ENCODE data around the gene MAP3K1.

MAP3K1 gene

DNA sequence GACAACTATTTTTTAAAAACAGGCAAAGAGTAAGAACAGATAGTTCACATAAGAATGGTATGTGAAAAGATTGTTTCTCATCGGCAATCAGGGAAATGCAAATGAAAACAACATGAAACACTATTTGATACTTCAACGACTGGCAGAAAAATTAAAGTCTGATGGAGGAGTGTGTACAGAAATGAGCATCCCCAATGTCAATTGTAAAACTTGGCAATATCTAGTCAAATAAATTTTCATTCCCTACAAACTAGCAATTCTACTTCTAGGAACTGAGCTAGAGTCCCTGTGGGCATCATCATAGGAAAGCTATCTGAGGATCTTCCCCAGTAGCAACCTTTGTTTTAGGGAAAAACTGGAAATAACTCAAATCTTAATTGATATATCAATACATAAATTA is 29.0 kb upstream of the MAP3K1 start:
- TF ChIP-seq ZNF274 (IDR thresholded peaks at IDR 0.05; ENCODE audit: low read depth, low read length) (no peak), YY1 (IDR thresholded peaks at IDR 0.05; ENCODE audit: insufficient read depth, insufficient read length) (no peak), SUZ12 (IDR thresholded peaks at IDR 0.05; ENCODE audit: extremely low read depth, insufficient read depth, insufficient read length) (no peak)
- H3K36me3 ChIP-seq (ENCODE audit: insufficient read depth, insufficient read length, low read length) = no peaks in the 10 kb centered on the region
- no peaks in the 10 kb centered on the region for H3K4me1 ChIP-seq (ENCODE audit: insufficient read depth, insufficient read length)
- peaks cover 6% of the 10 kb centered on the region; the same call in 1 of the 2 replicates for H3K9me3 ChIP-seq (ENCODE audit: insufficient read depth, low read length)
- H3K9ac ChIP-seq (ENCODE audit: insufficient read length, low read depth) = no peak overlapping the region
- no peak overlapping the region for H3K4me3 ChIP-seq (ENCODE audit: insufficient read length, low read depth)
- no peaks in the 10 kb centered on the region for H3K27me3 ChIP-seq (ENCODE audit: insufficient read depth, insufficient read length)
- DNase-seq (ENCODE audit: low read depth, low spot score) = no peak

DNA sequence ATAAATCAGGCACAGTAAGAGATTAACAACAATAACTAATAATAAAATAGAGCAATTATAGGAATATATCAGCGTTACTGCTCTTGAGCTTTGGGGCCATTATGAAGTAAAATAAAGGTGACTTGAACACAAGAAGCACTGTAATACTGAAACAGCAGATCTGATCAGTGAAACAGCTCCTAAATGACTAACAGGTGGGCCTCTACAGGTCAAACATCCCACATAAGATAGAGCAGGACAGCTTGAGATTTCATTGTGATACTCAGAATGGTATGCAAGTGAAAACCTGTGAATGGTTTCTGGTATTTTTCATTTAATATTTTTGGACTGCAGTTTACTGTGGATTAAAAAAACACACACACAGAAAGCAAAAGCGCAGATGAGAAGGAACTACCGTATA is 24.0 kb upstream of the MAP3K1 start:
- Histone ChIP-seq H3K27me3 (ENCODE audit: insufficient read depth, insufficient read length) (no peaks in the 10 kb centered on the region), H3K9ac (ENCODE audit: insufficient read length, low read depth) (no peak overlapping the region), H3K9me3 (ENCODE audit: insufficient read depth, low read length) (no peaks in the 10 kb centered on the region), H3K36me3 (ENCODE audit: insufficient read depth, insufficient read length, low read length) (no peaks in the 10 kb centered on the region), H3K4me3 (ENCODE audit: insufficient read length, low read depth) (no peak overlapping the region), H3K4me1 (ENCODE audit: insufficient read depth, insufficient read length) (no peaks in the 10 kb centered on the region)
- no peak for TF ChIP-seq YY1 (IDR thresholded peaks at IDR 0.05; ENCODE audit: insufficient read depth, insufficient read length)
- no peak for DNase-seq (ENCODE audit: low read depth, low spot score)

DNA sequence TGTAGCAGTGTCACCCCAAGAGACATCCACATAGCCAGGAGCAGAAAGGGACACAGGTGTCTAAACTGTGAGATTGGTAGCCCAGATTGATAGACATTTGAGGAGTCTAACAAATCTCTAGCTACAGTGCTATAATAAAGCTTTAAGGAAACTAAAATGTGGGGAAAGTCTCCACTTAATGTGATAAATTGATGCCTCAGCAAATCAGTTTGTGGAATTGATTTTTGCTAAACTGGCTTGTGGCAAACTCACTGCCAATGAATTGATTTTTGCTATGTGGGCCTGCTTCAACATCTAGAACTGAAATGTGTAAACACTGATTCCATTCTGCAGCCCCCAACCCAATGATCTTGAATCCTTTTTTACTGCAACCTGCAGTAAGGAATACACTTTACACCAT is 16.8 kb upstream of the MAP3K1 start:
- Histone ChIP-seq H3K27me3 (ENCODE audit: insufficient read depth, insufficient read length) (no peaks in the 10 kb centered on the region), H3K36me3 (ENCODE audit: insufficient read depth, insufficient read length, low read length) (no peaks in the 10 kb centered on the region), H3K4me3 (ENCODE audit: insufficient read length, low read depth) (no peak overlapping the region), H3K9ac (ENCODE audit: insufficient read length, low read depth) (no peak overlapping the region), H3K9me3 (ENCODE audit: insufficient read depth, low read length) (no peaks in the 10 kb centered on the region), H3K4me1 (ENCODE audit: insufficient read depth, insufficient read length) (no peaks in the 10 kb centered on the region)
- TF ChIP-seq YY1 (IDR thresholded peaks at IDR 0.05; ENCODE audit: insufficient read depth, insufficient read length) (no peak), ZNF274 (IDR thresholded peaks at IDR 0.05; ENCODE audit: low read depth, low read length) (no peak), SUZ12 (IDR thresholded peaks at IDR 0.05; ENCODE audit: extremely low read depth, insufficient read depth, insufficient read length) (no peak)
- DNase-seq (ENCODE audit: low read depth, low spot score) = no peak

DNA sequence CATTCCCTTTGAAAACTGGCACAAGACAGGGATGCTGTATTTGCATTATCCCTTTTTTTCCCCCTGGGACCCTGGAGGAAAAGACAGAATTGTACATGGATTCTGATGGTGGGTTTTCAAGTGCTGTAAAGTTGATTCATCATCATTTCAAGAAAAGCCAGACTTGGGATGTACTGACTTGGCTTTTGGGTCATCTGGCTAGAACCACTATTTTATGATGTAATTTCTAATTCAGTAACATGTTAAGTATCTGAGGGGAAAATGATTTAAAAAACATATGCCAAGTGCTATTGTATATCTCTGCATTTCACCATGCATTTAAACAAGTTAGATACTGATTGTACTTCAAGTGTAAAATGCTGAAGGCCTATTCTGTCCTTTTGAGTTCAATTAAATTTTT is 15.2 kb upstream of the MAP3K1 start:
- TF ChIP-seq YY1 (IDR thresholded peaks at IDR 0.05; ENCODE audit: insufficient read depth, insufficient read length) = no peak
- no peak for DNase-seq (ENCODE audit: low read depth, low spot score)
- no peak overlapping the region for H3K9ac ChIP-seq (ENCODE audit: insufficient read length, low read depth)
- no peaks in the 10 kb centered on the region for H3K9me3 ChIP-seq (ENCODE audit: insufficient read depth, low read length)
- no peaks in the 10 kb centered on the region for H3K4me1 ChIP-seq (ENCODE audit: insufficient read depth, insufficient read length)
- H3K36me3 ChIP-seq (ENCODE audit: insufficient read depth, insufficient read length, low read length) = no peaks in the 10 kb centered on the region
- no peaks in the 10 kb centered on the region for H3K27me3 ChIP-seq (ENCODE audit: insufficient read depth, insufficient read length)
- no peak overlapping the region for H3K4me3 ChIP-seq (ENCODE audit: insufficient read length, low read depth)

DNA sequence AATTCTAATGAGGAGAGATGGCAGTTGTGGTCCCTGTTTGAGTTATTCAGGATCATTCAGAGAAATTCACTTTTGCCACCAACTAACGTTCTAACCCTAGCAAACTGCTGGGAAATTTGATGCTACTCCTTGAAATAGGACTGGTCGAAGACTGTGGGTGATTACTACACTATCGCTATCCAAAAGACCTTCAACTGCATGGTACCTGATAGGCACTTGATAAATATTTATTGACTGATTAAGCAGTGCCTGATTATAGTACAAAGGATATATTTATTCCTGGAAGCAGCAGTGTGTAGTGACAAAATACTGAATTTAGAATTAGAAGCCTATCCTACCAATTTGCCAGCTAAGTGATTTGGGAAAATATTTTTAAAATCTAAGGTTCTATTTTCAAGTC is 14.1 kb upstream of the MAP3K1 start:
- H3K9me3 ChIP-seq (ENCODE audit: insufficient read depth, low read length) = no peaks in the 10 kb centered on the region
- H3K9ac ChIP-seq (ENCODE audit: insufficient read length, low read depth) = no peak overlapping the region
- no peaks in the 10 kb centered on the region for H3K27me3 ChIP-seq (ENCODE audit: insufficient read depth, insufficient read length)
- no peak overlapping the region for H3K4me3 ChIP-seq (ENCODE audit: insufficient read length, low read depth)
- no peak for DNase-seq (ENCODE audit: low read depth, low spot score)
- H3K4me1 ChIP-seq (ENCODE audit: insufficient read depth, insufficient read length) = no peaks in the 10 kb centered on the region
- no peak for TF ChIP-seq ZNF274 (IDR thresholded peaks at IDR 0.05; ENCODE audit: low read depth, low read length)
- TF ChIP-seq YY1 (IDR thresholded peaks at IDR 0.05; ENCODE audit: insufficient read depth, insufficient read length) = no peak
- TF ChIP-seq SUZ12 (IDR thresholded peaks at IDR 0.05; ENCODE audit: extremely low read depth, insufficient read depth, insufficient read length) = no peak
- no peaks in the 10 kb centered on the region for H3K36me3 ChIP-seq (ENCODE audit: insufficient read depth, insufficient read length, low read length)

DNA sequence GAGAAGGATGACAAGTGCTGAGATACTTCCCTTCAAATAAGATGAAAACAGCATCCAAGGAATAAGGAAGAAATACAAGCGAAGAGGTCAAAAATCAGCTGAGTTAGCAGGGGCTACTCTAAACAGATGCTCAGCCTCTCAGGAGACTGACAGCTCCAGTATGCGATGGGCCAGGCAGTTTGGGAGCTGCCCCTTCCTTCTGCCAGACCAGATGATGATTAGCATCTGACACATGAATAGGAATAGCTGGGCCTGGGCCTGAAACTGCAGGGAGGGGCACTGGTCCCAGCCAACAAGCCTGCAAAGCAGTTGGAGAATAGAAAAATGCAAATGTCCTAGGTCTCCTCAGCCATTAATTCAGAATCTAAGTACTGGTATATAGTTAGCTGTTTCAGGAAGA is 13.1 kb upstream of the MAP3K1 start:
- H3K4me1 ChIP-seq (ENCODE audit: insufficient read depth, insufficient read length) = no peaks in the 10 kb centered on the region
- no peaks in the 10 kb centered on the region for H3K27me3 ChIP-seq (ENCODE audit: insufficient read depth, insufficient read length)
- no peak overlapping the region for H3K4me3 ChIP-seq (ENCODE audit: insufficient read length, low read depth)
- H3K36me3 ChIP-seq (ENCODE audit: insufficient read depth, insufficient read length, low read length) = no peaks in the 10 kb centered on the region
- DNase-seq (ENCODE audit: low read depth, low spot score) = no peak
- H3K9me3 ChIP-seq (ENCODE audit: insufficient read depth, low read length) = no peaks in the 10 kb centered on the region
- TF ChIP-seq SUZ12 (IDR thresholded peaks at IDR 0.05; ENCODE audit: extremely low read depth, insufficient read depth, insufficient read length) (no peak), YY1 (IDR thresholded peaks at IDR 0.05; ENCODE audit: insufficient read depth, insufficient read length) (no peak)
- no peak overlapping the region for H3K9ac ChIP-seq (ENCODE audit: insufficient read length, low read depth)

DNA sequence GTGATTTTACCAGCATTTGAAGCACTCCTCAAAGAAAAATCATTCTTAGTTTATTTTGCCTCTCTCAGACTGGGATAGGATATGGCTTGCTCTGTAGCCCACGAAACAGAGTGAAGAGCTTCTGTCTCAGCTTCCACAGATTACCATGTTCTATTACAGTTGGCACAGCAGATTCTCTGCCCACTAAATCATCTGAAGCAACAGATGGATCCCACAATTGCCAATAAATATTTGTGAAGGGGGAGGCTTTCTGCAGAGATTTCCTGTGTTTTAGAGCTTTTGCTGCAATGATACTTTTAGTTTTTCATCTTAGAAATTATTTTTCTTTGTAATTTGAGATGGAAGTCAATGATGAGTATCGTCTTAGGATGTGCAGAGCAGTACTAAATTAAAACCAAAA is 12.3 kb upstream of the MAP3K1 start:
- no peak for TF ChIP-seq ZNF274 (IDR thresholded peaks at IDR 0.05; ENCODE audit: low read depth, low read length)
- no peak for TF ChIP-seq YY1 (IDR thresholded peaks at IDR 0.05; ENCODE audit: insufficient read depth, insufficient read length)
- TF ChIP-seq SUZ12 (IDR thresholded peaks at IDR 0.05; ENCODE audit: extremely low read depth, insufficient read depth, insufficient read length) = no peak
- H3K36me3 ChIP-seq (ENCODE audit: insufficient read depth, insufficient read length, low read length) = no peaks in the 10 kb centered on the region
- no peaks in the 10 kb centered on the region for H3K9me3 ChIP-seq (ENCODE audit: insufficient read depth, low read length)
- no peak for DNase-seq (ENCODE audit: low read depth, low spot score)
- H3K4me3 ChIP-seq (ENCODE audit: insufficient read length, low read depth) = no peak overlapping the region
- H3K4me1 ChIP-seq (ENCODE audit: insufficient read depth, insufficient read length) = no peaks in the 10 kb centered on the region
- no peaks in the 10 kb centered on the region for H3K27me3 ChIP-seq (ENCODE audit: insufficient read depth, insufficient read length)
- no peak overlapping the region for H3K9ac ChIP-seq (ENCODE audit: insufficient read length, low read depth)

DNA sequence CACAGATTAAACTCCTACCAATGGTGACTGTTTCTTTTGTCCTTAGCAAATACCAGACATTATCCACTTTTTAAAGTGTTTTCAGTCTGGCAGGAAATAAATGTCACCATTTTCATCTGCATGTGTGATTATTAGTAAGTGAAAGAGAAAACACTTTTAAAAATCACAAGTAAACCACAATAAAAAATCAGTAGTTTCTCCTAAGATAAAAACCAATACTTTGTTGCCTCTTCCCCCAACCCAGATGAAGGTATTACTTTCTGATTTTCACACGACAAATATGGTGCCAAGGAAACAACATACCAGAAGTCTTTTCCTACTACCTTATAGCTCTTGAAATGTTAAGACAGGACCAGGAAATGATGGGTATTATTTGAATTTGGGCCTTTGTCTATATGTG is 11.5 kb upstream of the MAP3K1 start:
- H3K9ac ChIP-seq (ENCODE audit: insufficient read length, low read depth) = no peak overlapping the region
- no peaks in the 10 kb centered on the region for H3K4me1 ChIP-seq (ENCODE audit: insufficient read depth, insufficient read length)
- no peaks in the 10 kb centered on the region for H3K27me3 ChIP-seq (ENCODE audit: insufficient read depth, insufficient read length)
- no peaks in the 10 kb centered on the region for H3K36me3 ChIP-seq (ENCODE audit: insufficient read depth, insufficient read length, low read length)
- TF ChIP-seq SUZ12 (IDR thresholded peaks at IDR 0.05; ENCODE audit: extremely low read depth, insufficient read depth, insufficient read length) (no peak), YY1 (IDR thresholded peaks at IDR 0.05; ENCODE audit: insufficient read depth, insufficient read length) (no peak), ZNF274 (IDR thresholded peaks at IDR 0.05; ENCODE audit: low read depth, low read length) (no peak)
- H3K9me3 ChIP-seq (ENCODE audit: insufficient read depth, low read length) = no peaks in the 10 kb centered on the region
- H3K4me3 ChIP-seq (ENCODE audit: insufficient read length, low read depth) = no peak overlapping the region
- no peak for DNase-seq (ENCODE audit: low read depth, low spot score)
